ENCODE data around the gene PSMB10. TPM values are rescaled to one million over a fixed set of nuclear protein-coding genes. Genes with fewer than 3 reads are reported as not detected.
A peak's percentile ranks its signal among the peaks of the same experiment; 100 is the strongest.

PSMB10 gene
- total and polyA plus RNA-seq, 2 experiments from 2014 or later, result 26.7 to 53.2 TPM

DNA sequence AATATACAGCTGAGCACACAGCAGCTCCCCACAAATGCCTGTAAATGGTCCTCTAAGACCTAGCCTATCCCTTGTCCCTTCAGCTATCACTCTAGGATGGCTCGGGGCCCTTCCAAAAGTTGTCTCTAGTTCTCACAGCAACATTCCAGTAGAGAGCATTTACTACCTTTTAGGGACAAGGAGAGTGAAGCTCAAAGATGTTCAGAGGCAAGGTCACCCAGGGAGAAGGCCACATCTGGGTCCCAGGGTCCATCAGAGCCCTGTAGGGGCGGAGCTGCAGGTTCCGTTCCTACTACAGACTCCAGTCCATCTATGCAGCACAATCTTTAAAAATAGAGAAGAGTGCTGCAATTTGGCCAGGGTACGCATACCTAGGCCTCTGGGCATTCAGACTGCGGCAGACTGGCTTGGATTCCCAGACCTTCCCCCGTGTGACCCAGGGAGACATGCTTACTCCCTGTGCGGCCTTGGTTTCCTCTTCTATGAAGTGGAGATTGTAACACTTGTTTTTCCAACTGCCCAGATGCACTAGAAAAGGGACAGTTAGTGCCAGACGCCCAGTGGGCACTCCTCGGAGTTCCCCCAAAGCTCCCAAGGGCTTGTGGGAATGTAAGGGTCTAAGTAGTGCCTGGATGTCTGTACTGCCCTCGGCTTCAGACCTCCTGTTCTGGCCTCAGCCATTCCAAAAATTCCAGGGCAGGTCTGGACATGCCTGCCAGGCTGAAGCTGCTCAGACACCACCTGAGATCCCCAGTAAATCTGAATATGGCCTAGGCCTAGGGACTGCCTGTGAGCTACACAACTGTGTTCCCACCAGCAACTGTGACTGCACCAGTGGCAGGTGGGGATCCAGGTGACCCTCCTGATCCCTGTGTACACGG, 29.3 kb upstream of the PSMB10 start:
- Histone ChIP-seq H3K36me3 (peaks cover 6% of the 10 kb centered on the region), H3K9me3 (ENCODE audit: low read depth) (no peaks in the 10 kb centered on the region), H3K4me3 (no peak overlapping the region), H3K27ac (peak overlapping the region; percentile 59), H3K4me1 (ENCODE audit: low read depth) (peaks cover 7% of the 10 kb centered on the region), H3K27me3 (no peaks in the 10 kb centered on the region)
- no peak for DNase-seq (ENCODE audit: low read depth in 1 of 2, low spot score in 1 of 2)
- TF ChIP-seq CTCF (IDR thresholded peaks at IDR 0.05; ENCODE audit: low read depth, low read length), result no peak

- Histone ChIP-seq H3K36me3 (peaks cover 11% of the 10 kb centered on the region), H3K27me3 (no peaks in the 10 kb centered on the region), H3K4me3 (no peak overlapping the region), H3K9me3 (ENCODE audit: low read depth) (no peaks in the 10 kb centered on the region), H3K4me1 (ENCODE audit: low read depth) (peaks cover 7% of the 10 kb centered on the region), H3K27ac (no peak overlapping the region)
- no peak for DNase-seq (ENCODE audit: low read depth in 1 of 2, low spot score in 1 of 2)
- TF ChIP-seq CTCF (IDR thresholded peaks at IDR 0.05; ENCODE audit: low read depth, low read length), result no peak
These were observed 28.0 kb upstream of the PSMB10 start for GRCh38 chr16:67964477-67965131.

DNA sequence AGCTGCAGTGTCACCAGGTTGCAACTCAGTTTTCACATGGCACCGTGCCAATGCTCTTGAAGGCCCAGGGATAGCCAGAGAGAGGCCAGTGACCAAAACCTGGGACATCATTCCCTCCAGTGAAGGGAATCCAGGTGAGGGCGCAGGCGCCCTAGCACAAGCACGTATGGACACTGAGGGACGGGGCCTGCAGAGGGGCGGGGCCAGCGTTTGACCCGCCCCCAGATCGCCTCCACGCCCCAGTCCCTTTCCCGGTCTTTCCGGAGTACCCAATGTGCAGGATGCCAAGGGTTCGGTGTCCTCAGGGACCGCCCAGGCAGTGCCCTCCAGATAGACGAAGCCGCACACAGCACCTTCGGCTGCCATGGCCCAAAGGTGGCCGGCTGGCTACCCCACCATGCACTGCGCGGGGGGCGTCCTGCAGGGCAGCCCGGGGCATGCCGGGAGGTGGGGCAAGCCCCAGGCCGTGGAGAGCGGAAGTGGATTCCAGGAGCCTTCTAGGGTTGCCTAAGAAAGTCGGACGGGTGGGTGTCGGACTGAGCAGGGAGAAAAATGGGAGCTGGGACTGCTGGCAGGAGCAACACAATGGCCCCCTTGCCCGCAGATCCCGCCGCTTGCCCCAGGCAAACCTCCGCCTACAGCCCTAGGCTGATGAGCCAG, 27.1 kb upstream of the PSMB10 start:
- H3K36me3 ChIP-seq, result peaks cover 11% of the 10 kb centered on the region
- H3K4me3 ChIP-seq, result no peak overlapping the region
- no peaks in the 10 kb centered on the region for H3K27me3 ChIP-seq
- H3K4me1 ChIP-seq (ENCODE audit: low read depth), result peaks cover 7% of the 10 kb centered on the region
- no peaks in the 10 kb centered on the region for H3K9me3 ChIP-seq (ENCODE audit: low read depth)
- DNase-seq (ENCODE audit: low read depth in 1 of 2, low spot score in 1 of 2), result peak in 1 of 2 donors; percentile 52
- no peak overlapping the region for H3K27ac ChIP-seq
- no peak for TF ChIP-seq CTCF (IDR thresholded peaks at IDR 0.05; ENCODE audit: low read depth, low read length)

DNA sequence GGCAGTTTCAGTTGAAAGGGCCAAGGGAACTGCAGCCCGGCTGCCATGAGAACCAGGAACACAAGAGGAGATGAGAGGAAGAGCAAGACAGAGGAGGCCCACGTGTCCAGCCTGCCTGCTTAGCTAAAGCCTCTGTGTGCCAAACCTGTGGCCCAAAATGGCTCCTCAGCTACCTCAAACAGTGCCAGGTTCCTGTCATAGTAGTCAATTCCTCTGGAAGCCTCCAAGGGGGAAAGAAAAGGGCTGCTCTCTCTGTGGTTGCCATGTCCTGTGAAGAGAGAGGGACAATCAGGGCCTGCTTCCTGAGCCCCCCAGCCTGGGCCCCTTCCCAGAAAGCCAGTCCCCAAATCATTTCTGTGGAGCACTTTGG, 26.6 kb upstream of the PSMB10 start:
- DNase-seq (ENCODE audit: low read depth in 1 of 2, low spot score in 1 of 2), result no peak
- H3K4me1 ChIP-seq (ENCODE audit: low read depth), result peaks cover 7% of the 10 kb centered on the region

More for the DNA sequence above, 26.6 kb upstream of the PSMB10 start:
- Histone ChIP-seq H3K27me3 (no peaks in the 10 kb centered on the region), H3K36me3 (peaks cover 11% of the 10 kb centered on the region), H3K4me3 (no peak overlapping the region), H3K9me3 (ENCODE audit: low read depth) (no peaks in the 10 kb centered on the region), H3K27ac (no peak overlapping the region)
- no peak for TF ChIP-seq CTCF (IDR thresholded peaks at IDR 0.05; ENCODE audit: low read depth, low read length)
